GM12873 (cell line): Measurements from ENCODE around the gene VOPP1.

Source experiments
- TF ChIP-seq, protein P1 (sequence below): IDR thresholded peaks from 2 replicates; pipeline ENCODE4 v1.5.1; 2012; ENCODE audit warnings: low read depth, mild to moderate bottlenecking, moderate library complexity, low read length, control low read depth; ENCODE audit not compliant: insufficient read depth; ENCODE audit errors: missing control alignments

VOPP1 gene

DNA sequence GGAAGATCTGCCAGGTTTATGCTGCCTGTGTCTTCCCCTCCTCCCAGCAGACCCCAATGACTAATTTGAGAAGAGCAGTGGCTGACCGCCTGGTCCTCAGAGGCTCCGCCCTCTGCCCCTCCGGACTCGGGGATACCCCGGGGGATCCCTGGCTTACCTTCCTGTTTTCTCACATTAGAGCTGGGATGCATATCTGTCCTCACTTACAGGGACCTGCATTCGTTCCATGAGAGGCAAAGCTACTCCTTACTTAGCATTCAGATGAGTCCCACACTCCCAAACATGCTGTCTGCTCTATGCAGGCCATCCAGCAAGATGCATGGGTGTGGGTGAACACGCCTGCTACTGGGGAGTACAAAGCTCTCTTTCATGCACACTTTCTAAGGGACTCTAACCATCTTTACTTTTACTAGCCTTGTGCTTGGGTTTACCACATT, 24.0 kb downstream of the VOPP1 start:
- TF ChIP-seq, protein P1, sequence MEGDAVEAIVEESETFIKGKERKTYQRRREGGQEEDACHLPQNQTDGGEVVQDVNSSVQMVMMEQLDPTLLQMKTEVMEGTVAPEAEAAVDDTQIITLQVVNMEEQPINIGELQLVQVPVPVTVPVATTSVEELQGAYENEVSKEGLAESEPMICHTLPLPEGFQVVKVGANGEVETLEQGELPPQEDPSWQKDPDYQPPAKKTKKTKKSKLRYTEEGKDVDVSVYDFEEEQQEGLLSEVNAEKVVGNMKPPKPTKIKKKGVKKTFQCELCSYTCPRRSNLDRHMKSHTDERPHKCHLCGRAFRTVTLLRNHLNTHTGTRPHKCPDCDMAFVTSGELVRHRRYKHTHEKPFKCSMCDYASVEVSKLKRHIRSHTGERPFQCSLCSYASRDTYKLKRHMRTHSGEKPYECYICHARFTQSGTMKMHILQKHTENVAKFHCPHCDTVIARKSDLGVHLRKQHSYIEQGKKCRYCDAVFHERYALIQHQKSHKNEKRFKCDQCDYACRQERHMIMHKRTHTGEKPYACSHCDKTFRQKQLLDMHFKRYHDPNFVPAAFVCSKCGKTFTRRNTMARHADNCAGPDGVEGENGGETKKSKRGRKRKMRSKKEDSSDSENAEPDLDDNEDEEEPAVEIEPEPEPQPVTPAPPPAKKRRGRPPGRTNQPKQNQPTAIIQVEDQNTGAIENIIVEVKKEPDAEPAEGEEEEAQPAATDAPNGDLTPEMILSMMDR = no peak

GRCh38 chr7:55546814-55547213, 25.5 kb downstream of the VOPP1 start:
- TF ChIP-seq, protein P1 = no peak

DNA sequence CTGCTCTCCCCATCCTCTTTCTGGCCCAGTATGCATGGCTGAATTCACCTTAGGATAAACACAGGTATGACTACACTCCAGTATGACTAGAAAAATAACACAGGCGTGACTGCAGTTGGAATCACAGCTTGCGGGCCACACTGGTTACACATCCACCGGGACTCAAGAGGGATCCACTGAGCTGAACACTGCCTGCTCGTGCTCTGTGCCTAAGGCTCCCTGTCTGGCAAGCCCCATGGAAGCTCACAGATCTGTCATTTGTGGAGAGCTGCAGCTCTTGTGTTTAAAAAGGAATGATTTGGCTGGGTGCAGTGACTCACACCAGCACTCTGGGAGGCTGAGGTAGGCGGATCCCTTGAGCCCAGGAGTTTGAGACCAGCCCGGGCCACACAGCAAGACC, 26.8 kb downstream of the VOPP1 start:
- TF ChIP-seq, protein P1 = no peak

DNA sequence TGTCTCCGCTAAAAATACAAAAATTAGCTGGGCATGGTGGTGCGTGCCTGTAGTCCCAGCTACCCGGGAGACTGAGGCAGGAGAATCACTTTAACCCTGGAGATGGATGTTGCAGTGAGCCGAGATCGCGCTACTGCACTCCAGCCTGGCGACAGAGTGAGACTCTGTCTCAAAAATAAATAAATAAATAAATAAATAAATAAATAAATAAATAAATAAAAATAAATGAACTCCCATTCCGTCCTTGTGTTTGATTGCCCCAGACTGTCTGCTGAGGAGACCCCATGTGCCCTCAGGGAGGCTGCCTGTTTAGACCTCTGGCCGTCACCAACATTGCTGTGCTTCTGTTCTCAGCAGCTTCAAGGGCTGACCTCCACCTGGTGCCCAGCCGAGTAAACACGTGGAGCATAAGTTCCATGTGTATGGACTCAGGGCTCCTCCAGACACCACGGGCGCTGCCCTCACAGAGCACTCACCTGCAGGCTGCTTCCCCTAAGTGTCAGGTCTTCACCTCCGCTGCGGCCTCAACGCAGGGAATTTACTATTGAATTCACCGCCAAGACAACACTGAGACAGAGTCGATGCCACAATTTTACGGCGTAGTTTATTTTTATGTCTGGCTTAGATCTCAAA, 32.0 kb downstream of the VOPP1 start:
- TF ChIP-seq, protein P1 = no peak

- TF ChIP-seq, protein P1 = no peak
These were observed 32.9 kb downstream of the VOPP1 start for GRCh38 chr7:55539380-55539779.

DNA sequence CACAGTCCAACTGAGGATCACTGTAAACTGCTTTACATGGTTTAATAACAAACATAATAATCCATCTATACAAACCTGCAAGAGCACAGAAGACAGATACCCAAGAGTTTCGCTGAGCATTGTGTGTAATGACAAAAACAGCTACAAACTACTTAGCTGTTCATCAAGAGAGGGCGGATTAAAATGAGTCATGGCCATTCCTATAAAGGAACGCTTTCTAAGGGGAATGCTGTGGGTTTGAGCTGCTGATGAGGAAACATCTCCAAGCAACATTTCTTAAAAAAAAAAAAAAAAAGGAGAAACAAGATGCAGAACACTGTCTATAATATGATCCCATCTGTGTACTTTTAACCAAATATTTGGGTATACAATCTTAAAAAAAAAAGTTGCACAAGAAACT, 33.8 kb downstream of the VOPP1 start:
- TF ChIP-seq, protein P1 = no peak

DNA sequence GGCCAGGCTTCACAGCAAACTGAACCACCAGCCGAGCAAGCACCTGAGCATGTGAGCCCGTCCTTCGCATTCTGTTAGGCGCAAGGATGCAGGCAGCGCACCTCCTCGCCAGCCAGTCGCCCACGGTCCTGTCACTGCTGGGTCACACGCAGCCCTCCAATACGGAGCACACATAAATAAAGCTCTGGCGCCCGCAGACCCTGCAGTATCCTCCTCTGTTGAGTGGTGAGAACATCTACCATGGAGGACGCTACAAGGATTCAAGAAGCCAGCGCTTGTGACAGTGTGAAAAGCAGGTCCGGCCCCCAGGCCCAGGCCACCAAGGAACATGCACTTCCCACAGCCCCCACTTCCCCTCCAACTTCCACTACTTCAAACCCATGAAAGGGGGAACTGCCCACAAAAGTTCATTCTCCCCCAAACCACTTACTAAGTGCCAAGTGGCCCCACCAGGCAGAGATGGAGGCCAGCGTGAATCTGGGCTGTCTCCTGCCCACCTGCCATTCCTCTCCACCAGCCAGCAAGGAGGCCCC, 34.8 kb downstream of the VOPP1 start:
- TF ChIP-seq, protein P1 = no peak
